GM12864 (cell line): ENCODE measurements around the gene CEP72.

ENCODE experiments used
- DNase-seq: peaks from one replicate; pipeline ENCODE4 v3.0.0-alpha.2; 2011; ENCODE audit warnings: low read depth
- H3K4me3 ChIP-seq: 2 replicates; pipeline ENCODE4 v1.5.1; 2011; ENCODE audit warnings: mild to moderate bottlenecking, low read depth, low read length, control low read depth
- CTCF ChIP-seq: IDR thresholded peaks from 2 replicates; pipeline ENCODE4 v1.5.1; 2011; ENCODE audit warnings: low read depth, mild to moderate bottlenecking, moderate library complexity, low read length, control low read depth, inconsistent platforms; ENCODE audit errors: missing control alignments

The CEP72 gene

DNA sequence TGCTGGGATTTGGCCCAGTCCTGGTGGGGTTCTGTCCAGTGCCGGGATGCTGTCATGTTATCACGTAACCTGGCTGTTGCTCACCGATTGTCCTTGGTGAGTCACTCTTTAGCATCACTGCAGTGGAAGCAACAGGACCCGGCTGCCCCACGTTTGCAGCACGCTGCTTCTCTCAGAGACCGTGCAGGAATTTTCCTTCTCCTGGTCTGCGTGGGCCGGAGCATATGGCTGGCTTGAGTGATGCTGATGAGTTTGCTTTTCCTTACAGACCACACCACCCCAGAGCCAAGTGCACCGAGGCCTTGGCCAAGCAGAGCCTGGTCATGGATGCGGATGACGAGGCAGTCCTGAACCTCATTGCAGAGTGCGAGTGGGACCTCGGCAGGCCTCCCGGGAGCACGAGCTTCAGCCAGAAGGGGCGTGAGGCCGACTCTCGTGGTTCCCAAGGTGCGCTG is 21.4 kb downstream of the CEP72 start:
- no peak for TF ChIP-seq CTCF
- no peak overlapping the region for H3K4me3 ChIP-seq
- DNase-seq, result no peak

DNA sequence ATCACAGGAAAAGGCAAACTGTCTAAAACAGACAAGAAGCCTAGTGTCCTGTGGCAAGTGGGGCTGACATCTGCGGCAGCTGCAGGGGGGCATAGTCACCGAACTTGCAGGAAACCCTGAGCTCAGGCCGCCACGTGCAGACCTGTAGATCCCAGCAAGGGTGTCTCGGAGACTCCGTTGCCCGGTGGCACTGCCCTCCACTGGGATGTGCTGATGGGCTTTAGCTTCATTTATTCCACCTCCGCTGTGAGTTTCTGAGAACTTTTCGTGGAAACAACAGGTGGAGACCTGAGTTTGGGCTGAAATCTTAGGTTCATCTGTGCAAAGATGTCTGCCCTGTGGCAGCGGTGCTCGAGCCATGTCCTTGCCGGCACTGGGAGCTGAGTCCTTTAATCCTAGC is 22.1 kb downstream of the CEP72 start:
- no peak overlapping the region for H3K4me3 ChIP-seq
- DNase-seq, result no peak
- no peak for TF ChIP-seq CTCF

- DNase-seq, result no peak
- no peak overlapping the region for H3K4me3 ChIP-seq
- no peak for TF ChIP-seq CTCF
Observed at GRCh38 chr5:635306-636055, 23.3 kb downstream of the CEP72 start.

DNA sequence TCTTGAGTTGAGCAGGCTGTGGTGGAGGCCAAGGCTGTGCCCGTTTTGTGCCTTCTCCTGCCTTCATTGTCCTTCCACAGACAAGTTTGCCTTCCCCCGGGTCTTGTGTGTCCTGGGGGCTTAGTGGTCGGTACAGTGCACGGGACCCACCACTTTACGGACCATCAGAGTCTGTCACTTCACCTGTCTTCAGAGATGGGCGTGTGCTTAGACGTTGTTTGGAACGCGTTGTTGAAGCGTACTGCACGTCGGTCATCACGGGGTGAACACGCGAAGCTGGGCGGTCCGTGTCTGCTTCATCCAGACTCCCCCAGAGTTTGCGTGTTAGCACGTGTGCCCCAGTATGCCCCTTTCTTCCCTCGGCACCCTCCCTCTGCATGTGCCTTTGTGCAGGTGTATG is 24.8 kb downstream of the CEP72 start:
- TF ChIP-seq CTCF, result no peak
- no peak overlapping the region for H3K4me3 ChIP-seq
- no peak for DNase-seq

- no peak overlapping the region for H3K4me3 ChIP-seq
- DNase-seq, result no peak
- TF ChIP-seq CTCF, result no peak
Observed at GRCh38 chr5:637581-638450, 25.7 kb downstream of the CEP72 start.

DNA sequence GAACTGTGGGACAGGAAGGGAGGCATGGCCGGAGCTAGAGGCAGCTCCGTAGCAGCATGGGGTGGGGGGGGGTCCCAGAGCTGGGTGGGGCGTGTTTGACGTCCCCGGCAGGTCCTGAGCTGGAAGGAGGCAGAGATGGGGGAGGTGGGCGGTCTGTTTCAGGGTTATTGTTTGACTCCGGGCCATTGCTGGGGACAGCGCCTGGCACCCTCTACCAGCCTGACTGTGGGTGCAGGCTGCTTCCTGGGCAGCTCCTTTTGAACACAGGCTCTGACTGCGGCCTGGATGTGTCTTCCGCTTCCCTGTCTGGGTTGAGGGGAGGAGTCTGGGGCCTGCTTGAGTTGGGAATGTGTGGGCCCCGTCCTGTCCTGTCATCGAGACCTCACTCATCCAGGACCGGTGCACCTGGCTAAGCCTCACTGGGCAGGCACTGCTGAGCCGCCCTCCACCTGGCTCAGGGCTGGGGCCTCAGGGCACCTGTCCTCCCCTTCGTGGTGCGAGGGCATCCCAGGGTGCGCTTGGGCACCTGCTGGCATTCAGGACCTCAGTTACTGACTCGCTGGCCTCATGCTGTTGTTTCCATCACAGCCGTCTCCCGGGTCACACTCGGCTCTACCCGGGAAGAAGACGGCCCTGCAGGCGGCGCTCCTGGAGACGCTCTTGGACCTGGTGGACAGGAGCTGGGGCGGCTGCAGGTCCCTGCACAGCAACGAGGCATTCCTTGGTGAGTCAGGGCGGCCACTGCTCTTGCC is 26.5 kb downstream of the CEP72 start:
- TF ChIP-seq CTCF, result no peak
- DNase-seq, result no peak
- H3K4me3 ChIP-seq, result no peak overlapping the region
